GM18868 (cell line): ENCODE results near the gene VILL.
A peak's percentile ranks its signal among the peaks of the same experiment; 100 is the strongest.
"Not testable (repeated sequence)": the region's sequence is repeated elsewhere in the genome, so short reads cannot be mapped to it uniquely, and the experiment has no call there.

Experiments
- ATAC-seq: cut with Tn5 transposase; IDR thresholded peaks from one replicate; pipeline ENCODE4 v1.9.1; 2021; ENCODE audit warnings: mild to moderate bottlenecking, moderate library complexity; ENCODE audit not compliant: unreplicated experiment

Gene VILL

GRCh38 chr3:38032328-38032865, 41.8 kb downstream of the VILL start:
- no peak for ATAC-seq

GRCh38 chr3:38033586-38033985, 43.0 kb downstream of the VILL start:
- ATAC-seq = not testable (repeated sequence)

GRCh38 chr3:38034335-38034734, 43.7 kb downstream of the VILL start:
- not testable (repeated sequence) for ATAC-seq

GRCh38 chr3:38036286-38036685, 45.7 kb downstream of the VILL start:
- no peak for ATAC-seq

- no peak for ATAC-seq
Measured at GRCh38 chr3:38036906-38037305, 46.3 kb downstream of the VILL start.

- no peak for ATAC-seq
Measured at GRCh38 chr3:38038447-38038911, 47.9 kb downstream of the VILL start.

GRCh38 chr3:38039101-38039898, 48.7 kb downstream of the VILL start, which contains the start of gene DLEC1:
Gene DLEC1, plus strand, starts transcription at chr3:38039208. Its CDS starts 18 bp downstream, at chr3:38039226.
- peak; percentile 92 for ATAC-seq

- ATAC-seq = peak; percentile 63
Measured at GRCh38 chr3:38039899-38040261, 49.3 kb downstream of the VILL start.

GRCh38 chr3:38040401-38040800, 49.8 kb downstream of the VILL start:
- no peak for ATAC-seq

GRCh38 chr3:38043486-38043885, 52.9 kb downstream of the VILL start:
- ATAC-seq = no peak

- no peak for ATAC-seq
Measured at GRCh38 chr3:38046027-38046426, 55.4 kb downstream of the VILL start.

GRCh38 chr3:38046821-38047220, 56.2 kb downstream of the VILL start:
- no peak for ATAC-seq

- no peak for ATAC-seq
Measured at GRCh38 chr3:38047896-38048295, 57.3 kb downstream of the VILL start.

GRCh38 chr3:38049358-38050126, 59.0 kb downstream of the VILL start:
- ATAC-seq = no peak

- no peak for ATAC-seq
Measured at GRCh38 chr3:38051131-38051530, 60.5 kb downstream of the VILL start.

GRCh38 chr3:38053286-38053685, 62.7 kb downstream of the VILL start:
- not testable (repeated sequence) for ATAC-seq

- not testable (repeated sequence) for ATAC-seq
Measured at GRCh38 chr3:38053813-38054498, 63.4 kb downstream of the VILL start.

GRCh38 chr3:38054499-38055001, 64.0 kb downstream of the VILL start:
- ATAC-seq = no peak
